Stimulated activated CD8-positive, alpha-beta memory T cell treated with anti-CD3 and anti-CD28 coated beads, Interleukin-15, amount 100 ng/mL, for 1 hour (primary cell): ENCODE measurements around the gene RASL11B.
A peak's percentile ranks its signal among the peaks of the same experiment; 100 is the strongest.

ENCODE experiments used
- DNase-seq: peaks from one replicate; pipeline ENCODE4 v3.0.0-alpha.2; 2020; ENCODE audit warnings: low read depth

RASL11B gene

GRCh38 chr4:52874948-52875347, 12.8 kb downstream of the RASL11B start:
- no peak for DNase-seq

- no peak for DNase-seq
Measured at GRCh38 chr4:52876069-52876468, 14.0 kb downstream of the RASL11B start.

GRCh38 chr4:52877036-52877435, 14.9 kb downstream of the RASL11B start:
- DNase-seq, result no peak

GRCh38 chr4:52877694-52878093, 15.6 kb downstream of the RASL11B start:
- DNase-seq, result no peak

- DNase-seq, result no peak
Measured at GRCh38 chr4:52879471-52879870, 17.4 kb downstream of the RASL11B start.

- no peak for DNase-seq
Measured at GRCh38 chr4:52880994-52881393, 18.9 kb downstream of the RASL11B start.

GRCh38 chr4:52883183-52883621, 21.1 kb downstream of the RASL11B start:
- DNase-seq, result no peak

- no peak for DNase-seq
Measured at GRCh38 chr4:52883707-52884669, 21.9 kb downstream of the RASL11B start.

GRCh38 chr4:52884994-52885393, 22.9 kb downstream of the RASL11B start:
- no peak for DNase-seq

- DNase-seq, result no peak
Measured at GRCh38 chr4:52889354-52889753, 27.2 kb downstream of the RASL11B start.

- no peak for DNase-seq
Measured at GRCh38 chr4:52889778-52890520, 27.8 kb downstream of the RASL11B start.

- DNase-seq, result no peak
Measured at GRCh38 chr4:52890521-52890791, 28.3 kb downstream of the RASL11B start.

- DNase-seq, result no peak
Measured at GRCh38 chr4:52891743-52892142, 29.6 kb downstream of the RASL11B start.

GRCh38 chr4:52892880-52893279, 30.8 kb downstream of the RASL11B start:
- DNase-seq, result no peak

GRCh38 chr4:52894443-52894842, 32.3 kb downstream of the RASL11B start:
- no peak for DNase-seq

GRCh38 chr4:52903273-52903672, 41.2 kb downstream of the RASL11B start:
- no peak for DNase-seq

- no peak for DNase-seq
Measured at GRCh38 chr4:52904421-52904820, 42.3 kb downstream of the RASL11B start.

- no peak for DNase-seq
Measured at GRCh38 chr4:52907510-52907909, 45.4 kb downstream of the RASL11B start.

GRCh38 chr4:52910115-52910514, 48.0 kb downstream of the RASL11B start:
- no peak for DNase-seq

GRCh38 chr4:52911684-52912294, 49.7 kb downstream of the RASL11B start:
- peak; percentile 37 for DNase-seq

- no peak for DNase-seq
Measured at GRCh38 chr4:52912608-52913007, 50.5 kb downstream of the RASL11B start.

- no peak for DNase-seq
Measured at GRCh38 chr4:52914051-52914605, 52.0 kb downstream of the RASL11B start.

- no peak for DNase-seq
Measured at GRCh38 chr4:52915191-52915590, 53.1 kb downstream of the RASL11B start.
